ENCODE results near the gene LY86. TPM values are rescaled to one million over a fixed set of nuclear protein-coding genes. Genes with fewer than 3 reads are reported as not detected.

LY86 gene
- total and polyA plus RNA-seq, 9 of the 15 experiments (the other 6 are each of a cell fraction or from before 2014, with no cell fraction given), result 0.08 to 0.20 TPM; not detected in 7

- peak; percentile 95 for TF ChIP-seq HMBOX1 (IDR thresholded peaks at IDR 0.05)
Observed at GRCh38 chr6:6661684-6662083, 73.2 kb downstream of the LY86 start (continued).

- FAIRE-seq (peak; percentile 40), ATAC-seq (peak; percentile 30), DNase-seq (ENCODE audit: extremely low read depth in 1 of 4, low spot score in 3 of 4) (no peak)
- H3K9me1 ChIP-seq (ENCODE audit: control insufficient read depth, insufficient read depth, low read length), result no peaks in the 10 kb centered on the region
- CTCF ChIA-PET (ENCODE audit: low intra/inter-chr PET ratio), result no interaction called here
- WGBS (ENCODE audit: insufficient coverage, low coverage, missing lambda C conversion rate), result 23% methylated on average over 10 of the region's 10 CpGs
- H3K4me1 ChIP-seq (replicated peaks in 1 of 2; ENCODE audit: control insufficient read depth in 2 of 2, insufficient read depth in 2 of 2, low read length in 2 of 2), result peaks cover 5 to 35% of the 10 kb centered on the region in 2 experiments; a peak in 4 of 5 replicates
- H3K27ac ChIP-seq (ENCODE audit: extremely low read depth, low read depth, low read length), result no peak overlapping the region
- peak overlapping the region; percentile 20; the same call in 1 of the 2 replicates for H3K4me2 ChIP-seq (ENCODE audit: insufficient read depth, low read length)
- H3K9me3 ChIP-seq (replicated peaks; ENCODE audit: control insufficient read depth, insufficient read depth, low read depth, low read length), result no peaks in the 10 kb centered on the region; the same call in 1 of the 2 replicates
- intact Hi-C loops (cut with micrococcal nuclease), result no loop called here
- no peaks in the 10 kb centered on the region for H3K79me2 ChIP-seq (ENCODE audit: control insufficient read depth, insufficient read depth, low read length)
- no peak overlapping the region for H3K4me3 ChIP-seq
- H3K27me3 ChIP-seq (ENCODE audit: control insufficient read depth in 2 of 2, insufficient read depth in 2 of 2, low read length in 2 of 2), result peaks cover 0 to 12% of the 10 kb centered on the region in 2 experiments; a peak in 2 of 5 replicates
- peak overlapping the region; percentile 63 for H2AFZ ChIP-seq (ENCODE audit: low read depth, low read length)
- H4K20me1 ChIP-seq (replicated peaks; ENCODE audit: control insufficient read depth, insufficient read depth, low read length), result no peaks in the 10 kb centered on the region
- in situ Hi-C loops (cut with MboI), result no loop called here
- H3K36me3 ChIP-seq (ENCODE audit: control insufficient read depth, insufficient read depth, low read length), result no peaks in the 10 kb centered on the region
- POLR2A ChIA-PET, result interaction anchor here (0.7 kb wide), 2 partner anchors 18 to 34 kb away, joined by 3 to 4 read pairs; no protein-coding TSS in a partner anchor
- BruUV-seq (replicated peaks), result no TSS peak
- peak overlapping the region in 1 of 2 experiments; percentile 21; a peak in 1 of 4 replicates for H3K9ac ChIP-seq (ENCODE audit: insufficient read depth in 1 of 2, low read depth in 2 of 2, low read length in 2 of 2)
- TF ChIP-seq TCF3 (CRISPR knock-in tag; IDR thresholded peaks at IDR 0.05) (peak; percentile 47), PHF8 (IDR thresholded peaks at IDR 0.05; ENCODE audit: borderline replicate concordance, low read length) (no peak), ZBTB17 (CRISPR knock-in tag; IDR thresholded peaks at IDR 0.05) (0 out of 2 replicates have a peak, but pooled peaks have one; percentile 23), ELF2 (CRISPR knock-in tag; IDR thresholded peaks at IDR 0.05) (no peak), ESRRA (IDR thresholded peaks at IDR 0.05; ENCODE audit: borderline replicate concordance, low read depth) (no peak), CBFA2T3 (IDR thresholded peaks at IDR 0.05) (peak; percentile 48), NUFIP1 (IDR thresholded peaks at IDR 0.05; ENCODE audit: partially characterized antibody) (no peak), ZNF311 (CRISPR knock-in tag; IDR thresholded peaks at IDR 0.05) (0 out of 2 replicates have a peak, but pooled peaks have one; percentile 12), MECOM (CRISPR knock-in tag; IDR thresholded peaks at IDR 0.05) (peak; percentile 77), BCL6 (CRISPR knock-in tag; IDR thresholded peaks at IDR 0.05) (no peak), ZNF197 (CRISPR knock-in tag; IDR thresholded peaks at IDR 0.05; ENCODE audit: low read depth) (no peak), ID3 (CRISPR knock-in tag; IDR thresholded peaks at IDR 0.05) (no peak), ID3 (tag; IDR thresholded peaks at IDR 0.05) (0 out of 2 replicates have a peak, but pooled peaks have one; percentile 27)
- TF ChIP-seq, protein P1, sequence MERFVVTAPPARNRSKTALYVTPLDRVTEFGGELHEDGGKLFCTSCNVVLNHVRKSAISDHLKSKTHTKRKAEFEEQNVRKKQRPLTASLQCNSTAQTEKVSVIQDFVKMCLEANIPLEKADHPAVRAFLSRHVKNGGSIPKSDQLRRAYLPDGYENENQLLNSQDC (CRISPR knock-in tag; IDR thresholded peaks at IDR 0.05), result no peak
- TF ChIP-seq, protein P2, sequence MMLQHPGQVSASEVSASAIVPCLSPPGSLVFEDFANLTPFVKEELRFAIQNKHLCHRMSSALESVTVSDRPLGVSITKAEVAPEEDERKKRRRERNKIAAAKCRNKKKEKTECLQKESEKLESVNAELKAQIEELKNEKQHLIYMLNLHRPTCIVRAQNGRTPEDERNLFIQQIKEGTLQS (IDR thresholded peaks at IDR 0.05), result no peak
- TF ChIP-seq, protein P2 (CRISPR knock-in tag; conservative IDR thresholded peaks at IDR 0.05), result no peak
Observed at GRCh38 chr6:6663421-6664135, 75.1 kb downstream of the LY86 start.
